Stimulated activated CD4-positive, alpha-beta T cell treated with anti-CD3 and anti-CD28 coated beads, Interleukin-1b, Interleukin-23, amount 100 ng/mL, for 24 hours (primary cell): ENCODE measurements around the gene TRIM28.
"Not testable (repeated sequence)": the region's sequence is repeated elsewhere in the genome, so short reads cannot be mapped to it uniquely, and the experiment has no call there.

Experiments
- DNase-seq, 4 experiments: peaks; one replicate each; pipeline ENCODE4 v3.0.0-alpha.2; 2020; ENCODE audit warnings: low read depth in 4 of 4, low spot score in 1 of 4

The TRIM28 gene

GRCh38 chr19:58543826-58544590 lies at the start of gene TRIM28:
TRIM28 (plus strand) TSS chr19:58544064; CDS start chr19:58544758, 694 bp downstream.
- peak; percentile 100 for DNase-seq

- no peak for DNase-seq
These were observed 46.2 kb upstream of the TRIM28 start for GRCh38 chr19:58497634-58498170.

GRCh38 chr19:58498316-58499020 lies 45.4 kb upstream of the TRIM28 start:
- DNase-seq, result no peak

- peak; percentile 95 to 100 (median 98) for DNase-seq
These were observed 44.6 kb upstream of the TRIM28 start for GRCh38 chr19:58499021-58499927.

- no peak for DNase-seq
These were observed 43.6 kb upstream of the TRIM28 start for GRCh38 chr19:58500242-58500641.

- DNase-seq, result not testable (repeated sequence)
These were observed 36.2 kb upstream of the TRIM28 start for GRCh38 chr19:58507602-58508223.

GRCh38 chr19:58509731-58510083 lies 34.2 kb upstream of the TRIM28 start:
- no peak for DNase-seq

GRCh38 chr19:58510084-58510862 lies 33.6 kb upstream of the TRIM28 start:
- no peak for DNase-seq

- DNase-seq, result no peak
These were observed 32.3 kb upstream of the TRIM28 start, which contains the start of gene SLC27A5 for GRCh38 chr19:58511353-58512208. SLC27A5 (minus strand) TSS chr19:58511992; CDS start chr19:58511955, 37 bp downstream.

- DNase-seq, result no peak
These were observed 30.6 kb upstream of the TRIM28 start for GRCh38 chr19:58513213-58513693.

- peak; percentile 91 to 95 (median 92) for DNase-seq
These were observed 29.9 kb upstream of the TRIM28 start for GRCh38 chr19:58513694-58514563.

- no peak for DNase-seq
These were observed 29.3 kb upstream of the TRIM28 start for GRCh38 chr19:58514564-58515022.

- DNase-seq, result no peak
These were observed 28.6 kb upstream of the TRIM28 start for GRCh38 chr19:58515259-58515658.

GRCh38 chr19:58516246-58516836 lies 27.5 kb upstream of the TRIM28 start:
- no peak for DNase-seq

GRCh38 chr19:58516964-58517833 lies 26.7 kb upstream of the TRIM28 start:
- no peak for DNase-seq
